Tibial nerve (tissue), 3 donors: Measurements from ENCODE around the gene SERINC2.

Experiments
- CTCF ChIP-seq, 5 experiments: fragments of 200-600 bp in 3 of 5; fragments of 450-650 bp in 2 of 5; sonication (generic) in 3 of 5; IDR thresholded peaks; one replicate each; pipeline ENCODE4 v1.5.1; 2016 to 2019; ENCODE audit warnings: antibody characterized with exemption in 5 of 5, mild to moderate bottlenecking in 3 of 5, moderate library complexity in 2 of 5
- POLR2A ChIP-seq, 2 donors: fragments of 450-650 bp; IDR thresholded peaks; one replicate each; pipeline ENCODE4 v1.6.1; 2017; ENCODE audit warnings: antibody characterized with exemption in 2 of 2, mild to moderate bottlenecking in 2 of 2, moderate library complexity in 2 of 2

- TF ChIP-seq POLR2A (IDR thresholded peaks at IDR 0.05) (no peak), CTCF (IDR thresholded peaks at IDR 0.05) (no peak)
These were observed 24.5 kb downstream of the SERINC2 start for GRCh38 chr1:31437433-31438037.
